Endothelial cell of umbilical vein (primary cell): ENCODE data around the gene BCL2A1. TPM values are rescaled to one million over a fixed set of nuclear protein-coding genes. Genes with fewer than 3 reads are reported as not detected.
A peak's percentile ranks its signal among the peaks of the same experiment; 100 is the strongest.

Experiments used
- BruUV-seq: library from RNA; stranded (reverse); fragments of 400-500 nt; replicated peaks from 2 replicates; lab custom pipeline; 2021; lab: Mats Ljungman, UMichigan
- CTCF ChIA-PET: fragments of 300-600, 350-600 bp; sonication (Branson Sonifier 250); formaldehyde crosslinking; loops from one replicate; lab custom pipeline; 2021; ENCODE audit warnings: antibody characterized with exemption, inconsistent platforms; lab: Charles Lee
- POLR2A ChIA-PET: fragments of 300-600, 350-600 bp; sonication (Branson Sonifier 250); formaldehyde crosslinking; loops from one replicate; lab custom pipeline; 2021; ENCODE audit warnings: antibody characterized with exemption, inconsistent platforms; lab: Charles Lee
- DNase-seq: peaks from one replicate; pipeline ENCODE4 v3.0.0-alpha.2; 2011; ENCODE audit warnings: low read depth, low spot score
- FAIRE-seq: peaks from 2 replicates; lab custom pipeline; 2011; peaks lifted over from hg19 to GRCh38; lab: Jason Lieb, UNC
- H2AFZ ChIP-seq: 2 replicates; pipeline ENCODE4 v1.6.0; 2012; ENCODE audit warnings: low read depth, low read length, control low read depth, inconsistent platforms
- H3K27ac ChIP-seq: 2 replicates; pipeline ENCODE4 v1.5.1; 2011; ENCODE audit warnings: low read depth, mild to moderate bottlenecking, control low read depth, low read length, moderate library complexity; ENCODE audit not compliant: insufficient read depth
- H3K27me3 ChIP-seq, 2 experiments: 2 replicates each; pipeline versions ENCODE4 v1.6.0 to v1.6.1; 2011; ENCODE audit warnings: low read length in 2 of 2, mixed read lengths in 1 of 2; ENCODE audit not compliant: control insufficient read depth in 2 of 2, insufficient read depth in 2 of 2
- H3K36me3 ChIP-seq, 2 experiments: 2 replicates in 1 of 2; 3 replicates in 1 of 2; pipeline ENCODE4 v1.5.1; 2011; ENCODE audit warnings: low read length in 2 of 2, mild to moderate bottlenecking in 1 of 2, moderate library complexity in 1 of 2; ENCODE audit not compliant: control insufficient read depth in 2 of 2, insufficient read depth in 2 of 2; ENCODE audit errors: extremely low read depth in 1 of 2
- H3K4me1 ChIP-seq: 3 replicates; pipeline ENCODE4 v1.5.1; 2011; ENCODE audit warnings: mild to moderate bottlenecking, low read length; ENCODE audit not compliant: control insufficient read depth, insufficient read depth; ENCODE audit errors: extremely low read depth
- H3K4me2 ChIP-seq: 2 replicates; pipeline ENCODE4 v1.6.1; 2011; ENCODE audit warnings: low read length, control low read depth, mixed read lengths; ENCODE audit not compliant: insufficient read depth
- H3K4me3 ChIP-seq, 3 experiments: fragments of 200-600 bp in 1 of 3; sonication (generic), shearing (Covaris generic) in 1 of 3; replicated peaks in 1 of 3; 2 replicates each; pipeline ENCODE4 v1.5.1; 2011 to 2016; ENCODE audit warnings: control low read depth in 3 of 3, low read length in 3 of 3, mild to moderate bottlenecking in 2 of 3, inconsistent platforms in 1 of 3, low read depth in 1 of 3, moderate library complexity in 1 of 3; ENCODE audit not compliant: insufficient read depth in 1 of 3
- H3K79me2 ChIP-seq: 2 replicates; pipeline ENCODE4 v1.6.0; 2012; ENCODE audit warnings: low read length, inconsistent platforms; ENCODE audit not compliant: control insufficient read depth, insufficient read depth
- H3K9ac ChIP-seq: replicated peaks from 2 replicates; pipeline ENCODE3; 2011; ENCODE audit warnings: low read length, control low read depth; ENCODE audit not compliant: insufficient read depth; ENCODE audit errors: extremely low read depth
- H3K9me1 ChIP-seq: replicated peaks from 3 replicates; pipeline ENCODE4 v1.6.0; 2011; ENCODE audit warnings: mild to moderate bottlenecking, low read length; ENCODE audit not compliant: control insufficient read depth, insufficient read depth; ENCODE audit errors: extremely low read depth
- H3K9me3 ChIP-seq: replicated peaks from 2 replicates; pipeline ENCODE4 v1.5.1; 2012; ENCODE audit warnings: low read length, inconsistent platforms; ENCODE audit not compliant: control insufficient read depth, insufficient read depth
- H4K20me1 ChIP-seq: replicated peaks from 2 replicates; pipeline ENCODE3; 2011; ENCODE audit warnings: mild to moderate bottlenecking, low read length; ENCODE audit not compliant: control insufficient read depth, insufficient read depth; ENCODE audit errors: extremely low read depth
- CTCF ChIP-seq, 2 donors: IDR thresholded peaks; 1 replicate in 1 of 2; 2 replicates in 1 of 2; pipeline ENCODE4 v1.5.1; 2011; ENCODE audit warnings: low read length in 2 of 2, mild to moderate bottlenecking in 2 of 2, moderate library complexity in 2 of 2, control low read depth in 1 of 2, inconsistent platforms in 1 of 2, low read depth in 1 of 2; ENCODE audit not compliant: insufficient read depth in 1 of 2; ENCODE audit errors: extremely low read depth in 1 of 2
- EZH2 ChIP-seq: IDR thresholded peaks from 2 replicates; pipeline ENCODE4 v1.6.1; 2012; ENCODE audit warnings: borderline replicate concordance, low read depth, mild to moderate bottlenecking, moderate library complexity, low read length, inconsistent platforms; ENCODE audit not compliant: severe bottlenecking
- FOS ChIP-seq: IDR thresholded peaks from 2 replicates; pipeline ENCODE4 v1.6.1; 2011; ENCODE audit warnings: mild to moderate bottlenecking, low read length, moderate library complexity, borderline replicate concordance; ENCODE audit not compliant: insufficient read depth
- GATA2 ChIP-seq: IDR thresholded peaks from 2 replicates; pipeline ENCODE4 v1.7.0; 2011; ENCODE audit warnings: low read depth, mild to moderate bottlenecking, moderate library complexity, mixed read lengths, low read length; ENCODE audit not compliant: insufficient read length, insufficient read depth
- JUN ChIP-seq: IDR thresholded peaks from 2 replicates; pipeline ENCODE4 v1.6.1; 2011; ENCODE audit warnings: borderline replicate concordance, low read depth; ENCODE audit not compliant: insufficient read length, insufficient read depth
- MAX ChIP-seq: IDR thresholded peaks from 2 replicates; pipeline ENCODE4 v1.6.1; 2011; ENCODE audit not compliant: insufficient read depth, insufficient read length
- MYC ChIP-seq: IDR thresholded peaks from one replicate; pipeline ENCODE4 v1.6.1; 2011; ENCODE audit warnings: mild to moderate bottlenecking, low read depth, low read length
- POLR2A ChIP-seq: IDR thresholded peaks from 2 replicates; pipeline ENCODE4 v1.6.1; 2012; ENCODE audit warnings: low read depth, mild to moderate bottlenecking, control low read depth, low read length
- POLR2AphosphoS5 ChIP-seq: IDR thresholded peaks from 2 replicates; pipeline ENCODE4 v1.6.1; 2012; ENCODE audit warnings: low read depth, mild to moderate bottlenecking, control low read depth, low read length, moderate library complexity; ENCODE audit not compliant: insufficient read depth
- dilution Hi-C: fragments of 300-500 bp; cut with MboI; formaldehyde crosslinking; loops from one replicate; pipeline ENCODE4 v1.15.0; 2019; ENCODE audit warnings: low sequenced_read_pairs; ENCODE audit not compliant: extremely low pct_ligation_motif_present
- intact Hi-C: fragments of 100-400 bp; cut with micrococcal nuclease; formaldehyde crosslinking; loops from one replicate; pipeline ENCODE4 v1.10.0; 2022
- polyA plus RNA-seq, 4 experiments: library from polyadenylated mRNA; depleted of rRNA in 3 of 4; stranded (reverse) in 3 of 4; unstranded in 1 of 4; fragments of >200 nt; gene quantifications; 2 replicates each; pipeline versions ENCODE4 v1.2.1 to v1.2.3, GENCODE V29; 2011 to 2012; ENCODE audit warnings: missing spikeins in 1 of 4
- total RNA-seq: library from RNA; stranded (reverse); gene quantifications from 2 replicates; pipeline ENCODE4 v1.2.3, GENCODE V29; 2021

BCL2A1 gene
- total and polyA plus RNA-seq, 2 donors (not counting 3 experiments of a cell fraction or from before 2014, with no cell fraction given), result not detected

GRCh38 chr15:80003171-80003570, 32.2 kb upstream of the BCL2A1 start:
- BruUV-seq, result no TSS peak
- H3K9me1 ChIP-seq, result no peaks in the 10 kb centered on the region
- no peak overlapping the region for H3K4me2 ChIP-seq
- dilution Hi-C loops, result no loop called here
- TF ChIP-seq MAX (no peak), POLR2A (no peak), FOS (no peak), POLR2AphosphoS5 (no peak), EZH2 (no peak), MYC (no peak), GATA2 (no peak)
- no peaks in the 10 kb centered on the region for H3K36me3 ChIP-seq
- no peaks in the 10 kb centered on the region for H3K79me2 ChIP-seq
- no peaks in the 10 kb centered on the region for H4K20me1 ChIP-seq
- POLR2A ChIA-PET, result no interaction called here
- H3K4me3 ChIP-seq, result no peak overlapping the region
- DNase-seq (no peak), FAIRE-seq (no peak)
- H3K9ac ChIP-seq, result no peak overlapping the region
- H3K27me3 ChIP-seq, result no peaks in the 10 kb centered on the region
- no peaks in the 10 kb centered on the region for H3K9me3 ChIP-seq
- H3K4me1 ChIP-seq, result no peaks in the 10 kb centered on the region
- CTCF ChIA-PET, result interaction anchor here (0.7 to 2.1 kb wide), 2 partner anchors 11 to 625 kb away, joined by 3 to 8 read pairs; no protein-coding TSS in a partner anchor
- peak overlapping the region; percentile 41 for H2AFZ ChIP-seq
- intact Hi-C loops, result no loop called here
- H3K27ac ChIP-seq, result no peak overlapping the region

GRCh38 chr15:80002267-80002666, 31.3 kb upstream of the BCL2A1 start:
- H3K4me1 ChIP-seq, result no peaks in the 10 kb centered on the region
- no peak for FAIRE-seq
- ChIA-PET CTCF (interaction anchor here (1.3 to 2.1 kb wide), 2 partner anchors 10 to 15 kb away, joined by 3 to 8 read pairs; no protein-coding TSS in a partner anchor), POLR2A (no interaction called here)
- DNase-seq, result no peak
- H3K27ac ChIP-seq, result no peak overlapping the region
- no TSS peak for BruUV-seq
- H3K79me2 ChIP-seq, result no peaks in the 10 kb centered on the region
- H4K20me1 ChIP-seq, result no peaks in the 10 kb centered on the region
- no peaks in the 10 kb centered on the region for H3K36me3 ChIP-seq
- TF ChIP-seq MYC (no peak), CTCF (IDR thresholded peaks at IDR 0.05; ENCODE audit: extremely low read depth in 1 of 2, insufficient read depth in 1 of 2, low read depth in 1 of 2, low read length in 2 of 2) (no peak), JUN (no peak), GATA2 (no peak), MAX (no peak), FOS (no peak), EZH2 (no peak)
- dilution Hi-C loops (no loop called here), intact Hi-C loops (no loop called here)
- H3K9me3 ChIP-seq, result no peaks in the 10 kb centered on the region
- H2AFZ ChIP-seq, result no peak overlapping the region
- no peaks in the 10 kb centered on the region for H3K27me3 ChIP-seq
- no peak overlapping the region for H3K4me2 ChIP-seq
- no peak overlapping the region for H3K9ac ChIP-seq
- no peak overlapping the region for H3K4me3 ChIP-seq
- H3K9me1 ChIP-seq, result no peaks in the 10 kb centered on the region
